ENCODE data around the gene DNAJC24. TPM values are rescaled to one million over a fixed set of nuclear protein-coding genes. Genes with fewer than 3 reads are reported as not detected.

Gene DNAJC24
- total RNA-seq, 3 donors from 2014 or later, result 15.2 to 24.6 (median 23.4) TPM

GRCh38 chr11:31355131-31355530, 14.5 kb upstream of the DNAJC24 start:
- H3K27ac ChIP-seq, result no peak overlapping the region
- no peak for DNase-seq (ENCODE audit: low spot score in 2 of 2)
- no peaks in the 10 kb centered on the region for H3K9me3 ChIP-seq
- H3K4me1 ChIP-seq, result no peaks in the 10 kb centered on the region
- no peak for TF ChIP-seq POLR2A (IDR thresholded peaks at IDR 0.05)
- TF ChIP-seq CTCF (IDR thresholded peaks at IDR 0.05), result no peak
- TF ChIP-seq POLR2AphosphoS5 (IDR thresholded peaks at IDR 0.05), result no peak
- H3K36me3 ChIP-seq, result no peaks in the 10 kb centered on the region
- H3K27me3 ChIP-seq, result no peaks in the 10 kb centered on the region
- H3K4me3 ChIP-seq, result no peak overlapping the region
- intact Hi-C loops (cut with DNase I; ENCODE audit: low total_unique reads), result no loop called here

- Histone ChIP-seq H3K4me3 (no peak overlapping the region), H3K4me1 (no peaks in the 10 kb centered on the region), H3K27ac (no peak overlapping the region), H3K9me3 (no peaks in the 10 kb centered on the region), H3K27me3 (no peaks in the 10 kb centered on the region), H3K36me3 (no peaks in the 10 kb centered on the region)
- TF ChIP-seq CTCF (IDR thresholded peaks at IDR 0.05) (no peak), POLR2A (IDR thresholded peaks at IDR 0.05) (no peak), POLR2AphosphoS5 (IDR thresholded peaks at IDR 0.05) (no peak)
- no peak for DNase-seq (ENCODE audit: low spot score in 2 of 2)
- intact Hi-C loops (cut with DNase I; ENCODE audit: low total_unique reads), result no loop called here
Measured at GRCh38 chr11:31355817-31356216, 13.8 kb upstream of the DNAJC24 start.

- Histone ChIP-seq H3K27me3 (no peaks in the 10 kb centered on the region), H3K36me3 (no peaks in the 10 kb centered on the region), H3K27ac (no peak overlapping the region), H3K4me1 (no peaks in the 10 kb centered on the region), H3K4me3 (no peak overlapping the region), H3K9me3 (no peaks in the 10 kb centered on the region)
- intact Hi-C loops (cut with DNase I; ENCODE audit: low total_unique reads), result no loop called here
- DNase-seq (ENCODE audit: low spot score in 2 of 2), result no peak
- TF ChIP-seq CTCF (IDR thresholded peaks at IDR 0.05), result no peak
- TF ChIP-seq POLR2A (IDR thresholded peaks at IDR 0.05), result no peak
- no peak for TF ChIP-seq POLR2AphosphoS5 (IDR thresholded peaks at IDR 0.05)
Measured at GRCh38 chr11:31361743-31362142, 7.9 kb upstream of the DNAJC24 start.

- H3K4me1 ChIP-seq, result no peaks in the 10 kb centered on the region
- TF ChIP-seq POLR2AphosphoS5 (IDR thresholded peaks at IDR 0.05) (no peak), POLR2A (IDR thresholded peaks at IDR 0.05) (no peak)
- H3K36me3 ChIP-seq, result no peaks in the 10 kb centered on the region
- H3K9me3 ChIP-seq, result no peaks in the 10 kb centered on the region
- no peak for DNase-seq (ENCODE audit: low spot score in 2 of 2)
- no peak overlapping the region for H3K4me3 ChIP-seq
- H3K27ac ChIP-seq, result no peak overlapping the region
- H3K27me3 ChIP-seq, result no peaks in the 10 kb centered on the region
- intact Hi-C loops (cut with DNase I; ENCODE audit: low total_unique reads), result no loop called here
Measured at GRCh38 chr11:31366795-31367194, 2.9 kb upstream of the DNAJC24 start.

GRCh38 chr11:31375879-31376278, 6.2 kb downstream of the DNAJC24 start:
- no peaks in the 10 kb centered on the region for H3K27me3 ChIP-seq
- intact Hi-C loops (cut with DNase I; ENCODE audit: low total_unique reads), result no loop called here
- H3K27ac ChIP-seq, result no peak overlapping the region
- DNase-seq (ENCODE audit: low spot score in 2 of 2), result no peak
- H3K4me3 ChIP-seq, result no peak overlapping the region
- no peaks in the 10 kb centered on the region for H3K9me3 ChIP-seq
- TF ChIP-seq CTCF (IDR thresholded peaks at IDR 0.05) (no peak), POLR2AphosphoS5 (IDR thresholded peaks at IDR 0.05) (no peak), POLR2A (IDR thresholded peaks at IDR 0.05) (no peak)
- no peaks in the 10 kb centered on the region for H3K36me3 ChIP-seq
- H3K4me1 ChIP-seq, result no peaks in the 10 kb centered on the region

GRCh38 chr11:31383116-31383515, 13.5 kb downstream of the DNAJC24 start:
- intact Hi-C loops (cut with DNase I; ENCODE audit: low total_unique reads), result loop anchor here (5.0 kb wide), 1 partner anchor 1371 kb away; no protein-coding TSS in a partner anchor

More at GRCh38 chr11:31383116-31383515, 13.5 kb downstream of the DNAJC24 start:
- Histone ChIP-seq H3K4me1 (no peaks in the 10 kb centered on the region), H3K36me3 (no peaks in the 10 kb centered on the region), H3K27ac (no peak overlapping the region), H3K9me3 (no peaks in the 10 kb centered on the region), H3K27me3 (no peaks in the 10 kb centered on the region), H3K4me3 (no peak overlapping the region)
- TF ChIP-seq POLR2AphosphoS5 (IDR thresholded peaks at IDR 0.05) (no peak), POLR2A (IDR thresholded peaks at IDR 0.05) (no peak), CTCF (IDR thresholded peaks at IDR 0.05) (no peak)
- no peak for DNase-seq (ENCODE audit: low spot score in 2 of 2)
